Tibial nerve (tissue), 4 donors: ENCODE results near the gene XPO5.

Experiments
- EP300 ChIP-seq, 2 donors: sonication (generic); formaldehyde crosslinking; IDR thresholded peaks; one replicate each; pipeline ENCODE4 v1.6.1; 2017; ENCODE audit warnings: antibody characterized with exemption in 2 of 2, mild to moderate bottlenecking in 1 of 2
- TF ChIP-seq, protein P1 (sequence below), 5 experiments: fragments of 200-600 bp in 3 of 5; fragments of 450-650 bp in 2 of 5; sonication (generic) in 3 of 5; IDR thresholded peaks; one replicate each; pipeline ENCODE4 v1.5.1; 2016 to 2019; ENCODE audit warnings: antibody characterized with exemption in 5 of 5, mild to moderate bottlenecking in 3 of 5, moderate library complexity in 2 of 5

- TF ChIP-seq, protein P1, sequence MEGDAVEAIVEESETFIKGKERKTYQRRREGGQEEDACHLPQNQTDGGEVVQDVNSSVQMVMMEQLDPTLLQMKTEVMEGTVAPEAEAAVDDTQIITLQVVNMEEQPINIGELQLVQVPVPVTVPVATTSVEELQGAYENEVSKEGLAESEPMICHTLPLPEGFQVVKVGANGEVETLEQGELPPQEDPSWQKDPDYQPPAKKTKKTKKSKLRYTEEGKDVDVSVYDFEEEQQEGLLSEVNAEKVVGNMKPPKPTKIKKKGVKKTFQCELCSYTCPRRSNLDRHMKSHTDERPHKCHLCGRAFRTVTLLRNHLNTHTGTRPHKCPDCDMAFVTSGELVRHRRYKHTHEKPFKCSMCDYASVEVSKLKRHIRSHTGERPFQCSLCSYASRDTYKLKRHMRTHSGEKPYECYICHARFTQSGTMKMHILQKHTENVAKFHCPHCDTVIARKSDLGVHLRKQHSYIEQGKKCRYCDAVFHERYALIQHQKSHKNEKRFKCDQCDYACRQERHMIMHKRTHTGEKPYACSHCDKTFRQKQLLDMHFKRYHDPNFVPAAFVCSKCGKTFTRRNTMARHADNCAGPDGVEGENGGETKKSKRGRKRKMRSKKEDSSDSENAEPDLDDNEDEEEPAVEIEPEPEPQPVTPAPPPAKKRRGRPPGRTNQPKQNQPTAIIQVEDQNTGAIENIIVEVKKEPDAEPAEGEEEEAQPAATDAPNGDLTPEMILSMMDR (IDR thresholded peaks at IDR 0.05) = no peak
- no peak for TF ChIP-seq EP300 (IDR thresholded peaks at IDR 0.05)
These were observed 41.1 kb upstream of the XPO5 start for GRCh38 chr6:43616725-43617472.
